Posterior cingulate gyrus (tissue), 11 donors: ENCODE measurements around the gene NRG2.

Experiments used
- DNase-seq, 10 donors: peaks; one replicate each; pipeline versions ENCODE4 v3.0.0 to v3.0.0-alpha.2; 2020 to 2021; ENCODE audit warnings: mixed read lengths in 3 of 10
- intact Hi-C: fragments of 100-400 bp; cut with DNase I; formaldehyde crosslinking; loops from one replicate; pipeline ENCODE4 v1.15.1; 2023

Gene NRG2

DNA sequence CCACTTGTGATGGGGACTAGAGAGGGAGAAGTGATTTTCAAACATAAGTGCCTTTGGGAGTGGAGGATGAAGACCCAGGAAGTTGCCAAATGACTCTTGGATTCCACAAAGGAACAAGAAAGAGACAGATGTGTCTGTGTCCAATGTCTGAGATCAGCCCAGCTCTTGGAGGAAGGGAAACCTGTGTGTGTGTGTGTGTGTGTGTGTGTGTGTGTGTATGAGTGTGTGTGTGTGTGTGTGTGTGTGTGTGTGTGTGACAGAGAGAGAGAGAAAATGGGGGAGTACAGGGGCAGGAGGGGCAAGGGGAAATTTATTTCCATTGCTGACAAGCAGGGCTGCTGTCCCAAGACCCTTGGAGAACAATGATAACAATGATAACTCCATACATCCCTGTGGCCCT, 175.5 kb downstream of the NRG2 start:
- intact Hi-C loops: loop anchor here (5.0 kb wide), 1 partner anchor 100 kb away; no protein-coding TSS in a partner anchor
- no peak for DNase-seq

DNA sequence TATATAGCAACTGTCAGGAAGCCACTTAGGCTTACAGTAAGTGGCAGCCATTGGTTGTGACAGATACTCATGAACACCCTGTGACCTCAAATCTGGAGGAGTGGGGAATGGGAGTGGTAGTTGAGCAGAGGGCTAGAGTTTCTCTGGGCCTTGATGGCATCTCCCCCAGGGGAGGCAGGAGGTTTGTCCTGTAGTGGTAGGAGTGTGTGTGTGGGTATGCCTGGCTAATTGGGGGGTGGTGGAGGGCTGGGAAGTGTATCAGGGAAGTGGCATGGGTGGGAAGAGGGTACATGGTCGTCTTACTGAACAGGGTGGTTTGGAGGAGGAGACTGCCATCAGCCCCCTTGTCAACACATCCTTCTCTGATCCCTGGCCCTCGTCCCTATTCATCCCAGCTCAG, 176.0 kb downstream of the NRG2 start:
- DNase-seq: peak in 1 of 10 donors; percentile 12
- intact Hi-C loops: loop anchor here (5.0 kb wide), 1 partner anchor 100 kb away; no protein-coding TSS in a partner anchor

DNA sequence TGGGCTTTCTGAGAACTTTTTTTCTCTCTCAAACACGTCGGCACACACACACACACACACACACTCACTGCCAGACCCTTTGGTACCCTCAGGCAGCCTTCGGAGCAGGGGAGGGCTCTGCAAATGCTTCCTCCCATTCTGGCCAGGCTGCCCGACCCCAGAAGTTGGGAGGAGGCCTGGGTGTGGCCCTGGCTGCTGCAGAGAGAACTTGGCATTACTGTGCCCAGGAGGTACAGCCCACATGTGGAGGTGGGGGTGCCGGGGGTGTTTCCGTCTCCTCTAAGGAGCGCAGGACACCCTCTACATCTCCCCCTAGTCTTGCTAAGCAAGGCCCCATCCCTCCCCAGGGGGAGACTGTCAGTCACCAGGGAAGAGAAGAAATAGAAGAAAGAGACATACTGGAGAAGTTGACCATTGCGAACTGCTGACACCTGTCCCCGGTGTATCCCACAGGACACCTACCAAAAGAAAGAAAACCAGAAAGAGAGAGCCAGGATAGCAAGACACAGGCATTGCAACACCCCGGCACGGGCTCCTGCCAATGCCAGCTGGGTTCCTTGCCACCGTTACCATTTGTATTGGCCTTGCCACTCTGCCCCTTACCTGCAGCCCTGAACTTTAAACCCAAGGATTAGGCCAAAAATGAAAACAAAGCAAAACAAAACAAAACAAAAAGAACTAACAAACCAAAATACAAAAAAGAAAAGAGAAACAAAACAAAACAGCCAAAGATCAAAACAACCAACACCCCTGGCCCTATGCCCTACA, 178.2 kb downstream of the NRG2 start:
- intact Hi-C loops: loop anchor here (1.0 to 5.0 kb wide), 3 partner anchors 78 to 292 kb away; no protein-coding TSS in a partner anchor
- DNase-seq: peak in 3 of 10 donors; percentile 37 to 75 (median 61)

DNA sequence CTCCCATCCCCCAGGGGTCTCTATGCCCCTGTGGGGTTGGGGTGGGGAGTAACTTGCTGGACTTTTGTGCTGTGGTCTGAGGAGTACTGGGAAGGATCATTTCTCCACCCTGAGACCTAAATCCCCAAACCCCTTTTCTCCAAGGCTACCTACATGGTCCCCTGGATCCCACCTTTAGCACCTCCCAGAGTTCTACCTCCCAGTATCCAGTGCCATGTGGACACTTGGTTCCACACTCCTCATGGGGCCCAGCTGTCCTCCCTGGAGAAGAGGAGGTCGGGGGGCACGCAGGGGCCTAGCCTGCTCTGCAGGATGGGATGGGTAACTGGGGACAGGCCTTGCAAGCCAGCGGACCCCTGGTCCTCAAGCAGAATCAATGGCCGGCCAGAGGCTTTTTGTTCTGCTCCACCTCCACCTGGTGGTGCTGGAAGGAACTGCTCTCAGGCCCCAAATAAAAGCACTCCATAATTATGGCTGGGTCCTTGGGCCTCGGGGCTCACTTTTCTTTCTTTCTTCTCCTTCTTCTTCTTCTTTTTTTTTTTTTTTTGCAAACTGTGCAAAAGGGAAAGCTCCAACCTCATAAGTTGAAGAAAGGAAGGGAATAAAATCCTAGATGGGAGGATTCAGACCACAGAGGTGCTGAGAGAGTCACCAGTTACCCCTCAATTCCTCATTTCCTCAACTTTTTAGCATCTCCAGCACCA, 179.1 kb downstream of the NRG2 start:
- DNase-seq: peak; percentile 51 to 95 (median 76)
- intact Hi-C loops: loop anchor here (1.0 to 5.0 kb wide), 2 partner anchors 77 to 293 kb away; no protein-coding TSS in a partner anchor

DNA sequence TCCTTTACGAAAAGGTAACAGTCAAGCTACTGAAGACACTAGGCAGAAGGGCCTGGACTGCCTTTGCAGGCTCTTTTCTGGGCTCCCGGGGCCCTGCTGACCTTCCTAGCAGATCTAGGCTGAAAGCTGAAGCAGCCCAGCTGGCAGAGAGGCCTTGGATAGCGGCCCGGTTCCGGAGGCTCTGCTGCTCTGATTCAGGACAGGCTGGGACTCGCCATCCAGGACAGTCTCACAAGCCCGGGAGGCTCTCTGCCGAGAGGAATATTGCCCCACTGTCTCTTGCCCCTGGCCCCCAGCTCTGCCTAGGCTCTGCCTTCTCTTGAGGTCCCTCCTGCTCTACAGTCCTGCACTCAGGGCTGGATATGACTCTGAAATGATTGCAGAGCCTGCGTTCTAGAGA, 179.7 kb downstream of the NRG2 start:
- peak; percentile 71 to 97 (median 80) for DNase-seq
- intact Hi-C loops: loop anchor here (5.0 kb wide), 1 partner anchor 294 kb away; no protein-coding TSS in a partner anchor

DNA sequence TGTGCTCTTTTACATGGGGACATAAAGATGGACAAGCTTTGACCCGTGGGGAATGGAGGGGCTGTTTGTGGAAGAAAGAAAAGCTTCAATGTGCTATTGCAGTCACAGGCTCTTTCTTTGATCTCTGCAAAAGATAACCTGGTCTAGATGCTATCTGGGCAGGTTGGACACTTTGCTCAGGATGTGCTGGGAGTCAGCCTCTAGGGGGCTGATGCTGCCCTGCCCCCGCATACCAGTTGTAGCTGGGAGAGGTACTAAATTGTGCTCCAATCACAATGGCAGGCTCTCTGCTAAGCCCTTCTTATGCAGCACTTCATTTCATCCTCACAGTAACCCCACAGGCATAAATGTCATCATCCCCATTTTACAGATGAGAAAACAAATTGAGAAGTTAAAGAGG, 180.3 kb downstream of the NRG2 start:
- intact Hi-C loops: loop anchor here (5.0 kb wide), 1 partner anchor 294 kb away; no protein-coding TSS in a partner anchor
- DNase-seq: peak in 2 of 10 donors; percentile 7 to 23

DNA sequence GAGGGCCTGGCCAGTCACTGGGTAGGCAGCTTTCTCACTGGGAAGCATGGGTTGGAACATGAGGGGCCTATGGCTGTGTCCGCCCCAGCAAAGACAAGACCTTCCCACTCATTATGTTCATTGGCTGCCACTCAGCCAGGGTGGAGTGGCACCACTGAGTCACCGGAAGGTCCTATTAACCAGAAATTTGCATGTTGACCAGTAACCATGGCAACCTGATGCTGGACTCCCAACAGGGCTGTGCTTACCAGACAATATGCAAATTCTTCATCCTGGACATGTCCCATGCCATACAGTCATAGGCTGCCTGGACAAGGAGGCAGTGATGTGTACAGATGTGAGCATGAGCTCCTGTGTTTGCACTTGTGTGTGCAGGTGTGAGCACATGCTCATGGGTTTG, 180.8 kb downstream of the NRG2 start:
- peak in 2 of 10 donors; percentile 13 to 72 for DNase-seq
- intact Hi-C loops: loop anchor here (5.0 kb wide), 1 partner anchor 295 kb away; no protein-coding TSS in a partner anchor

DNA sequence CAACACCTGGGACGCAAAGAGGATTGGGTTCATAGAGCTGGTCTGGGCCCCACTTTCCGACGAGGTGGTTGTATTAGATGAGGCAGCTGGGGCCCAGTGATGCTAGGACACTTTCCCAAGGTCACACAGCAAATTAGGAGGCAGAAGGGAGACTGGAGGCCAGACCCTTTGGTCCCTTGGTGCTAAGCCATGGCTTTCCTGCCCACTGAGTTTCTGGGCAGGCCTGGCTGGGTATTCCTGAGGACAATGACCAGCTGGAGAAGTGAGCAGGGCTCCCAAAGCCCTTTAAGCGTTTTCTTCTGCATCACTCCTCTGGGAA, 181.3 kb downstream of the NRG2 start:
- intact Hi-C loops: loop anchor here (5.0 kb wide), 1 partner anchor 295 kb away; no protein-coding TSS in a partner anchor
- DNase-seq: peak in 1 of 10 donors; percentile 41

DNA sequence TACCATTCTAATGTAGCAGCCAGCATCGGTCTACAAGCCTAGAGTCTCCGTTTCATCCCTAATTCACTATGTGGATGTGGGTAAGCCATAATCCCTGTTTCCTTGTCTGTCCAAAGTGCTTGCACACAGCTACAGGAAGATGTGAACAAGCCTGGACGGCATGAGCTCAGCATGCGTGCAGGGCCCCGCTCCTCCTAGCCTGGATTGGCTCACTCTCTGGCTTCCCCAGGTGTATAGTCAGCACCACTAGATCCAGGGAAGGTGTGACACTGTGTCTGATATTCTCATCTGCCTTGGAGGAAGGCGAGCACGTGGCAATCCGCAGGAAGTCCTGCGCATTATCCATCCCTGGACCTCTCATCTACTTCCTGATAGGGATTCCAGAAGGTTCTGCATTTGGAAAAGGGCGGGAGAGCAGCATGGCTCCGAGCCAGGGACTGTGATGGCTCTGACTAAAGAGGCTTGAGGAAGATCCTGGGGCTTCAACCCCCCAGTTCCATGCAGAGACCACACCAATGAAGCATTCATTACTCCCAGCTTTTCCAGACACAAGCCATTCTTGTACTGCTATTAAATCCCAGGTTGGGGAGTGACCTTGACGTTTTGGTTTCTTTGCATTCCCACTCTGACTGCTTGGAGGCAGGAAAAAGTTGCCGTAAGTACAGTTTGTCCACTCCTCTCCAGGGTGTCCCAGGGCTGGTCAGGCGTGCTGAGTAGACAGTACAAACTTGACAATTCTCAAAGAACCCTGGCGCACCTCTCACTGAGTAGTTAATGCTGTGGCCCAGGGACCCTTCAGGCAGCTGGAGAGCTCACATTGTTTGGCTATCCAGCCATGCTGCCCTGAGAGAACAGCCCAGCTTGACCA, 181.8 kb downstream of the NRG2 start:
- intact Hi-C loops: loop anchor here (5.0 kb wide), 1 partner anchor 296 kb away; no protein-coding TSS in a partner anchor
- peak in 2 of 10 donors; percentile 41 to 47 for DNase-seq

- peak in 2 of 10 donors; percentile 12 to 34 for DNase-seq
- intact Hi-C loops: no loop called here
These were observed 184.1 kb downstream of the NRG2 start for GRCh38 chr5:139859013-139859412.

DNA sequence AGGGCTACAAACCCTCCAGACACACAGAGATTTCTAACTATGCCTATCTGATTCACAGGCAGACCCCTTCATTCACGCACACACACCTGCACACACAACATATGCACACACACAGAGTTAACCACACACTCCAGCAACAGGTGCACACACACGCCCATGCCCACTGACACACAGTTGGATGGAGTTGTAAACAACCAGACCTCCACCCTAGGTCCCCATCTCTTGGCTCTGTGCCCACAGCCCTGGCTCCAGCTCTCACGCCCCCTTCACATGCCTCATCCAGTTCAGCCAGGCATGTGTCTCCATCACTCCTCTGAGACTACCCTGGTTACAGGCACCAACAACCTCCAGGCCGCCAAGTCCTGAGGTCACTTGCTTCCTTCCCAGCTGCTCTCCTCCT, 186.4 kb downstream of the NRG2 start:
- intact Hi-C loops: no loop called here
- peak in 2 of 10 donors; percentile 36 to 69 for DNase-seq

DNA sequence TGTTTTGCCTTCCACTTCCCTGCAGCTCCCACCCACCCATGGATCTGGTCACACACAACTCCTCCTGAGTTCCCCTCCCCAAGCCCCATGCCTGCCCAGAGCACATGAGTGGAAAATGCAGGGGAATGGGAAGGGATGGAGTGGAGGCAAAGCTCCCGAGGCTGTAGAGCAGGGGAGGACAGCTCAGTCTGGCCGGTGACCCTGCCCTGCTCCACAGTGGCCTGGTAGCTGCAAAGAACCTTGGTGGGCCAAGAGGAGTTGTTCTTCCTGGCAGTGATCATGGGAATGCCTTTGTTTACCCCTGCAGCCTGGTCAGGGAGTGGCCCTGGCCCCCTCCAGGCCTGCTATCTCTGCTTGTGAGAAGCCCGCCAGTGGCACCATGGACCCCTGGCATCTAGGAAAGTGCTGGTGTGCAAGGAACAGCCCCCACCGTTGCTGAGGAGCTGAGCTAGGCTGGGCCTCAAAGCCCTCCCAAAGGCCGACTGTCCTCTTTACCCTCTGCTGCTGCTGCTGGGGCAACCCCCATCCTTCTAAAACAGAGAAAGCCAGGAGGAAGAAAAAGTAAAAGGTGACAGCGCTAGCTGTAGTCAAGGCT, 187.1 kb downstream of the NRG2 start:
- peak in 2 of 10 donors; percentile 57 to 61 for DNase-seq
- intact Hi-C loops: no loop called here

DNA sequence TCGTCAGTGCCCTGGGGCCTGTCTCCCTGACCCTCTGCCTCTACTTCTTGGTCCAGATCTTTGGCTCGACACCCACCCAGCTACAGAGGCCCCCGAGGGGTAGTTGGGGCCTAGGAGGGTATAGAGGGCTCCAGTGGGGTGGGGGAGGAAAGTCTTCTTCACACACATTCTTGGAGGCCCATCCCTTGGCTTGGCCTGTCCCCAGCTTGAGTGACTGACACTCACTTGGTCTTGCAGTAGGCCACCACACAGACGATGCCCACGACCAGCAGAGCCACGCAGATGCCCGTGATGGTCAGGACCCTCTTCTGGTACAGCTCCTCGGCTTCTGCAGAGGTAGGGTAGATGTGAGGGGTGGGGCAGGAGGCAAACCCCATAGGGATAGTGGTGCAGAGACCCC, 187.6 kb downstream of the NRG2 start:
- peak in 2 of 10 donors; percentile 20 to 44 for DNase-seq
- intact Hi-C loops: no loop called here

GRCh38 chr5:139854953-139855352, 188.1 kb downstream of the NRG2 start:
- intact Hi-C loops: no loop called here
- DNase-seq: peak in 1 of 10 donors; percentile 63

DNA sequence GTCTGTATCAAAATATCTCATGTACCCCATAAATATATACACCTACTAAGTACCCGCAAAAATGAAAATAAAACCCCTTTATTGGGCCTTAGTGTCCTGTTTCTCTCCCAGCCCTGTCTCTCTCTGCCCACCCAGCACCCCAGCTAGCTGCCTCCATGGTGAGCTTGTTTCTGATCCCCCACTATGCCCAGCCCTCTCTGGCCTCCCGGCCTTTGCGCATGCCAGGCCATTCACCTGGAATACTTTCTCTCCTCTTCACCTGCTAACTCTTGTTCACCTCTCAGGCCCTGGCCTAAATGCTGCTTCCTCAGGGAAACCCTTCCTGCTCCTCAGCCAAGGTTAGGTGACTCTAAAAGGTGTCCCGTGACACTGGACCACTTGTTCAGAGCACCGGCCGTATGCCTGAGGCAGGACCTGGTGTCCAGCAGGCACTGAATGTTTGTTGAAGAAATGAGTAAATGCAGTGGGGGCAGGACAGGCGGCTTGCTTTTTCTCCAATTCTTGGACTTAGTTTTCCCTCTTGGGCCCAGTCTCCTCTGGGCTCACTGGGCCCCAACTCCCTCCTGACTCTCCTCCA, 189.0 kb downstream of the NRG2 start:
- intact Hi-C loops: no loop called here
- DNase-seq: peak in 2 of 10 donors; percentile 35 to 60

- DNase-seq: peak in 3 of 10 donors; percentile 50 to 73 (median 66)
- intact Hi-C loops: no loop called here
These were observed 190.4 kb downstream of the NRG2 start for GRCh38 chr5:139852696-139853095.

DNA sequence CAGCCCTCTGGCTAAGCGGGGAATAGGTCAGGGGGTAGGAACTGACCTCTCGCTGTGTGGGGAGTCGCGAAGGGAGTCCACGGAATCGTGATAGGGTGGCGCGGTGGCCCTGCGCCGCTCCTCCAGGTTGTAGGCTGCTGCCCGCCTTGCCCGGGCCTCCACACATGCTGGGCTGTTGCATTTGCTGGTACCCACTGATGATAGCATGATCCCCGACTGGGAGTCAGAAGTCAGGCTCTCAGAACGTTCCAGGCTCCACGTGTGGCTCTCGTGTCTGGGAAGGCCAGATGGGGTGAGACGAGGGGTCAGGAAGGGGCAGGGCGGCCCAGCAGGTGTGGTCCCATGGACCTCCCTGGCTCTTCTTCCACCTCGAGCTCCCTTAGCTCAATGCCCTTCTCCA, 191.5 kb downstream of the NRG2 start:
- DNase-seq: peak in 3 of 10 donors; percentile 40 to 55 (median 45)
- intact Hi-C loops: no loop called here

DNA sequence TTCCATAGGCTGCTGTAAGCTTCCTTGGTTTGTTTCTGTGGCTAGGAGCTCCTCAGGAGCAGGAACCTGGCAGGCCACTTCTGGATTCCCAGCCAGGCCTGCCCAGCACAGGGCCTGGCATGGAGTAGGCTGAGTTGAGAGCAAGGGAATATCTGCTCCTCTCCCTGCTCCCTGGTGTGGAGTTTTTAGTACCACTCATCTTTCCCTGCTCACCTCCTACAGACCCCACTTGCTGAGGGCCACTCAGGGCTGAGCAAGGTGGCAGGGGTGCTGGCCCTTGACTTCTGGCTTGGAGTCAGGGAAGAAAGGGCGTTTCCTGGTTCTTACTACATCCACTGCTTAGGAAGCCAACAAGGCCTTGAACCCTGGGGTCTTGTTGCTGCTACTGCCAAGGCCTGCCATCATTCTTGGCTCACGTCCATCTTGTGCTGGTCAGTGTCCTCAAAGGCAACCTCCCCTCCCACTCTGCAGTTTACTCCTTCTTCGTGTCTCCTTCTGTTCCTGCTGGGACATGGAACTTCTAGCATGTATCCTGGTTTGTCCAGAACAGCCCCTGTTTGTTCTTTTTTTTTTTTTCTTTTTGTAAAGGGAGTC, 192.6 kb downstream of the NRG2 start:
- peak in 3 of 10 donors; percentile 14 to 54 (median 31) for DNase-seq
- intact Hi-C loops: no loop called here

DNA sequence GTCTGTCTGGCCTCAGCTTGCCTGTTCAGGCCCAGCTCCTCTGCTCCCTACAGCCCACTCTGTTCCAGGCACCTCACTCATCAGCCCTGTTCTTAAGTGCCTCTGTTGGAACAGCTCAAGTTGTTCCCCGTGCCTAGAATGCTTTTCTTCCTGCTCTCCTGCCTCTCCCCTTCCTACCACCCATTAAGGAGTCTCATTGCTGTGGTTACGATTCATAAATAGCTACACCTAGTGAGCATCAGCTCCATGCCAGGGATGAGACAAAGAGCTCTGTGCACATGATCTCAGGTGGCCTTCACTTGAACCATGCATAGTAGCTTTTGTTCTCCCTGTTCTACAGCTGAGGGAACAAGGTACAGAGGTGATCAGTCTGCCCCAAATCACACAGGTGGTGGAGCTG, 193.2 kb downstream of the NRG2 start:
- intact Hi-C loops: no loop called here
- peak in 2 of 10 donors; percentile 23 to 26 for DNase-seq
